HepG2 (cell line): ENCODE data around the gene NELFCD. TPM values are rescaled to one million over a fixed set of nuclear protein-coding genes. Genes with fewer than 3 reads are reported as not detected.

ENCODE experiments used
- EZH2 ChIP-seq: conservative IDR thresholded peaks from 2 replicates; pipeline ENCODE4 v1.6.1; 2012; ENCODE audit warnings: mild to moderate bottlenecking, low read depth, low read length, moderate library complexity
- GABPA ChIP-seq, 2 experiments: IDR thresholded peaks; 2 replicates each; pipeline ENCODE4 v1.6.1; 2011 to 2016; ENCODE audit warnings: low read depth in 2 of 2, low read length in 1 of 2, missing biosample characterization in 1 of 2, missing genetic modification characterization in 1 of 2
- GATA4 ChIP-seq: sonication (generic); IDR thresholded peaks from 2 replicates; pipeline ENCODE4 v1.6.1; 2016; ENCODE audit warnings: antibody characterized with exemption, low read depth, borderline replicate concordance
- IRF1 ChIP-seq: sonication (generic); formaldehyde crosslinking; IDR thresholded peaks from 2 replicates; pipeline ENCODE4 v1.4.0; 2020; ENCODE audit warnings: low read depth, mild to moderate bottlenecking, missing genetic modification reagents
- JDP2 ChIP-seq: sonication (generic); formaldehyde crosslinking; IDR thresholded peaks from 2 replicates; pipeline ENCODE4 v1.8.1; 2022; ENCODE audit warnings: missing genetic modification reagents, borderline replicate concordance
- KDM4B ChIP-seq: sonication (generic); formaldehyde crosslinking; IDR thresholded peaks from 2 replicates; pipeline ENCODE4 v1.4.0; 2020; ENCODE audit warnings: missing genetic modification reagents
- RARA ChIP-seq: IDR thresholded peaks from 2 replicates; pipeline ENCODE4 v1.6.1; 2016; ENCODE audit warnings: missing genetic modification reagents, missing compliant biosample characterization
- RFX3 ChIP-seq: IDR thresholded peaks from 2 replicates; pipeline ENCODE4 v1.6.1; 2016; ENCODE audit warnings: missing biosample characterization, missing genetic modification reagents
- RNF2 ChIP-seq: fragments of 450-650 bp; conservative IDR thresholded peaks from 2 replicates; pipeline ENCODE4 v1.6.1; 2016; ENCODE audit warnings: low read depth
- ZFP90 ChIP-seq: sonication (generic); formaldehyde crosslinking; IDR thresholded peaks from 2 replicates; pipeline ENCODE4 v1.8.0; 2022; ENCODE audit warnings: missing genetic modification reagents, mild to moderate bottlenecking, inconsistent platforms, borderline replicate concordance
- ZNF160 ChIP-seq: sonication (generic); formaldehyde crosslinking; IDR thresholded peaks from 2 replicates; pipeline ENCODE4 v1.8.0; 2022; ENCODE audit warnings: mild to moderate bottlenecking, inconsistent platforms, missing genetic modification reagents
- ZNF282 ChIP-seq: fragments of 450-650 bp; IDR thresholded peaks from 2 replicates; pipeline ENCODE4 v1.6.1; 2018; ENCODE audit not compliant: partially characterized antibody
- ZNF496 ChIP-seq: sonication (generic); formaldehyde crosslinking; IDR thresholded peaks from 2 replicates; pipeline ENCODE4 v1.8.1; 2023; ENCODE audit warnings: mild to moderate bottlenecking, moderate library complexity, missing genetic modification reagents; ENCODE audit not compliant: insufficient replicate concordance
- ZNF691 ChIP-seq: sonication (generic); formaldehyde crosslinking; IDR thresholded peaks from 2 replicates; pipeline ENCODE4 v1.4.0; 2020; ENCODE audit warnings: missing genetic modification reagents, low read depth, mild to moderate bottlenecking, borderline replicate concordance
- polyA plus RNA-seq, 8 experiments: library from polyadenylated mRNA; depleted of rRNA in 3 of 8; stranded (reverse) in 7 of 8; unstranded in 1 of 8; fragments of >200 nt; fragmentation: Illumina TruSeq in 4 of 8; extraction: Trizol in 4 of 8; gene quantifications; 2 replicates each; pipeline versions ENCODE4 v1.2.1 to v1.2.3, GENCODE V29; 2011 to 2016; ENCODE audit warnings: low read depth in 4 of 8, missing spikeins in 1 of 8, mixed read lengths in 1 of 8; ENCODE audit not compliant: insufficient read depth in 1 of 8
- total RNA-seq, 5 experiments: library from RNA; depleted of rRNA; stranded (reverse); fragments of >200 nt; fragmentation: Illumina TruSeq; extraction: Trizol; gene quantifications; 2 replicates each; pipeline ENCODE4 v1.2.3, GENCODE V29; 2016; ENCODE audit warnings: low read depth in 1 of 5
- TF ChIP-seq, protein P1 (sequence below): IDR thresholded peaks from 2 replicates; pipeline ENCODE4 v1.6.1; 2018; ENCODE audit warnings: missing genetic modification reagents
- TF ChIP-seq, protein P2 (sequence below): IDR thresholded peaks from 2 replicates; pipeline ENCODE4 v1.6.1; 2016; ENCODE audit warnings: mild to moderate bottlenecking, missing biosample characterization, missing genetic modification reagents
- TF ChIP-seq, protein P3 (sequence below): sonication (generic); formaldehyde crosslinking; IDR thresholded peaks from 2 replicates; pipeline ENCODE4 v1.4.0; 2020; ENCODE audit warnings: missing genetic modification reagents
- TF ChIP-seq, protein P4 (sequence below): sonication (generic); formaldehyde crosslinking; IDR thresholded peaks from 2 replicates; pipeline ENCODE4 v1.4.0; 2020; ENCODE audit warnings: missing genetic modification reagents
- TF ChIP-seq, protein P5 (sequence below): sonication (generic); formaldehyde crosslinking; IDR thresholded peaks from 2 replicates; pipeline ENCODE4 v1.5.0; 2020; ENCODE audit warnings: missing genetic modification reagents

NELFCD gene
- total and polyA plus RNA-seq, 2 of the 13 experiments (the other 11 are each of a cell fraction or from before 2014, with no cell fraction given), result 159 to 203 TPM

GRCh38 chr20:59015812-59016711 lies 35.0 kb downstream of the NELFCD start (continued):
- TF ChIP-seq ZNF160, result 0 out of 2 replicates have a peak, but pooled peaks have one; percentile 55
- no peak for TF ChIP-seq ZNF496
- TF ChIP-seq RNF2, result no peak
- TF ChIP-seq, protein P1, sequence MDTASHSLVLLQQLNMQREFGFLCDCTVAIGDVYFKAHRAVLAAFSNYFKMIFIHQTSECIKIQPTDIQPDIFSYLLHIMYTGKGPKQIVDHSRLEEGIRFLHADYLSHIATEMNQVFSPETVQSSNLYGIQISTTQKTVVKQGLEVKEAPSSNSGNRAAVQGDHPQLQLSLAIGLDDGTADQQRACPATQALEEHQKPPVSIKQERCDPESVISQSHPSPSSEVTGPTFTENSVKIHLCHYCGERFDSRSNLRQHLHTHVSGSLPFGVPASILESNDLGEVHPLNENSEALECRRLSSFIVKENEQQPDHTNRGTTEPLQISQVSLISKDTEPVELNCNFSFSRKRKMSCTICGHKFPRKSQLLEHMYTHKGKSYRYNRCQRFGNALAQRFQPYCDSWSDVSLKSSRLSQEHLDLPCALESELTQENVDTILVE, result peak; percentile 40; the same call in 1 of the 2 replicates
- TF ChIP-seq, protein P2, sequence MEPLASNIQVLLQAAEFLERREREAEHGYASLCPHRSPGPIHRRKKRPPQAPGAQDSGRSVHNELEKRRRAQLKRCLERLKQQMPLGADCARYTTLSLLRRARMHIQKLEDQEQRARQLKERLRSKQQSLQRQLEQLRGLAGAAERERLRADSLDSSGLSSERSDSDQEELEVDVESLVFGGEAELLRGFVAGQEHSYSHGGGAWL (CRISPR knock-in tag), result no peak; the same call in 1 of the 2 replicates
- TF ChIP-seq IRF1 (CRISPR knock-in tag), result no peak
- TF ChIP-seq EZH2, result no peak
- no peak for TF ChIP-seq RFX3 (CRISPR knock-in tag)
- TF ChIP-seq, protein P3, sequence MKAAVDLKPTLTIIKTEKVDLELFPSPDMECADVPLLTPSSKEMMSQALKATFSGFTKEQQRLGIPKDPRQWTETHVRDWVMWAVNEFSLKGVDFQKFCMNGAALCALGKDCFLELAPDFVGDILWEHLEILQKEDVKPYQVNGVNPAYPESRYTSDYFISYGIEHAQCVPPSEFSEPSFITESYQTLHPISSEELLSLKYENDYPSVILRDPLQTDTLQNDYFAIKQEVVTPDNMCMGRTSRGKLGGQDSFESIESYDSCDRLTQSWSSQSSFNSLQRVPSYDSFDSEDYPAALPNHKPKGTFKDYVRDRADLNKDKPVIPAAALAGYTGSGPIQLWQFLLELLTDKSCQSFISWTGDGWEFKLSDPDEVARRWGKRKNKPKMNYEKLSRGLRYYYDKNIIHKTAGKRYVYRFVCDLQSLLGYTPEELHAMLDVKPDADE (CRISPR knock-in tag), result no peak
- no peak for TF ChIP-seq ZNF282
- peak; percentile 87 for TF ChIP-seq ZNF691
- TF ChIP-seq KDM4B (CRISPR knock-in tag), result no peak
- peak; percentile 83 for TF ChIP-seq RARA (CRISPR knock-in tag)
- peak; percentile 29; the same call in 1 of the 2 replicates for TF ChIP-seq ZFP90 (CRISPR knock-in tag)
- TF ChIP-seq GABPA (IDR thresholded peaks at IDR 0.05; ENCODE audit: low read depth, low read length), result no peak
- TF ChIP-seq GABPA (CRISPR knock-in tag; IDR thresholded peaks at IDR 0.05; ENCODE audit: low read depth), result peak; percentile 51
- TF ChIP-seq GATA4, result peak; percentile 97
- TF ChIP-seq, protein P4, sequence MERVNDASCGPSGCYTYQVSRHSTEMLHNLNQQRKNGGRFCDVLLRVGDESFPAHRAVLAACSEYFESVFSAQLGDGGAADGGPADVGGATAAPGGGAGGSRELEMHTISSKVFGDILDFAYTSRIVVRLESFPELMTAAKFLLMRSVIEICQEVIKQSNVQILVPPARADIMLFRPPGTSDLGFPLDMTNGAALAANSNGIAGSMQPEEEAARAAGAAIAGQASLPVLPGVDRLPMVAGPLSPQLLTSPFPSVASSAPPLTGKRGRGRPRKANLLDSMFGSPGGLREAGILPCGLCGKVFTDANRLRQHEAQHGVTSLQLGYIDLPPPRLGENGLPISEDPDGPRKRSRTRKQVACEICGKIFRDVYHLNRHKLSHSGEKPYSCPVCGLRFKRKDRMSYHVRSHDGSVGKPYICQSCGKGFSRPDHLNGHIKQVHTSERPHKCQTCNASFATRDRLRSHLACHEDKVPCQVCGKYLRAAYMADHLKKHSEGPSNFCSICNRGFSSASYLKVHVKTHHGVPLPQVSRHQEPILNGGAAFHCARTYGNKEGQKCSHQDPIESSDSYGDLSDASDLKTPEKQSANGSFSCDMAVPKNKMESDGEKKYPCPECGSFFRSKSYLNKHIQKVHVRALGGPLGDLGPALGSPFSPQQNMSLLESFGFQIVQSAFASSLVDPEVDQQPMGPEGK (CRISPR knock-in tag), result peak; percentile 90
- no peak for TF ChIP-seq JDP2
- TF ChIP-seq, protein P5, sequence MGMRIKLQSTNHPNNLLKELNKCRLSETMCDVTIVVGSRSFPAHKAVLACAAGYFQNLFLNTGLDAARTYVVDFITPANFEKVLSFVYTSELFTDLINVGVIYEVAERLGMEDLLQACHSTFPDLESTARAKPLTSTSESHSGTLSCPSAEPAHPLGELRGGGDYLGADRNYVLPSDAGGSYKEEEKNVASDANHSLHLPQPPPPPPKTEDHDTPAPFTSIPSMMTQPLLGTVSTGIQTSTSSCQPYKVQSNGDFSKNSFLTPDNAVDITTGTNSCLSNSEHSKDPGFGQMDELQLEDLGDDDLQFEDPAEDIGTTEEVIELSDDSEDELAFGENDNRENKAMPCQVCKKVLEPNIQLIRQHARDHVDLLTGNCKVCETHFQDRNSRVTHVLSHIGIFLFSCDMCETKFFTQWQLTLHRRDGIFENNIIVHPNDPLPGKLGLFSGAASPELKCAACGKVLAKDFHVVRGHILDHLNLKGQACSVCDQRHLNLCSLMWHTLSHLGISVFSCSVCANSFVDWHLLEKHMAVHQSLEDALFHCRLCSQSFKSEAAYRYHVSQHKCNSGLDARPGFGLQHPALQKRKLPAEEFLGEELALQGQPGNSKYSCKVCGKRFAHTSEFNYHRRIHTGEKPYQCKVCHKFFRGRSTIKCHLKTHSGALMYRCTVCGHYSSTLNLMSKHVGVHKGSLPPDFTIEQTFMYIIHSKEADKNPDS (CRISPR knock-in tag), result peak; percentile 49; the same call in 1 of the 2 replicates
